Suprapubic skin (tissue), 4 donors: ENCODE data around the gene MRS2. TPM values are rescaled to one million over a fixed set of nuclear protein-coding genes. Genes with fewer than 3 reads are reported as not detected.

Experiments
- DNase-seq, 2 donors: peaks; one replicate each; pipeline ENCODE4 v3.0.0-alpha.2; 2019; ENCODE audit warnings: low spot score in 2 of 2
- H3K27ac ChIP-seq: fragments of 200-600 bp; sonication (generic); one replicate; pipeline ENCODE4 v1.5.1; 2019
- H3K27me3 ChIP-seq: fragments of 200-600 bp; sonication (generic); one replicate; pipeline ENCODE4 v1.5.1; 2019
- H3K36me3 ChIP-seq: fragments of 200-600 bp; sonication (generic); one replicate; pipeline ENCODE4 v1.5.1; 2019
- H3K4me1 ChIP-seq: fragments of 200-600 bp; sonication (generic); one replicate; pipeline ENCODE4 v1.5.1; 2019
- H3K4me3 ChIP-seq: fragments of 200-600 bp; sonication (generic); one replicate; pipeline ENCODE4 v1.5.1; 2019; ENCODE audit warnings: mild to moderate bottlenecking
- H3K9me3 ChIP-seq: fragments of 200-600 bp; sonication (generic); one replicate; pipeline ENCODE4 v1.5.1; 2019
- EP300 ChIP-seq: sonication (generic); formaldehyde crosslinking; IDR thresholded peaks from one replicate; pipeline ENCODE4 v1.6.1; 2017; ENCODE audit warnings: antibody characterized with exemption
- POLR2A ChIP-seq, 2 donors: fragments of 450-650 bp; IDR thresholded peaks; one replicate each; pipeline ENCODE4 v1.6.1; 2017; ENCODE audit warnings: antibody characterized with exemption in 2 of 2, mild to moderate bottlenecking in 2 of 2, moderate library complexity in 2 of 2
- POLR2AphosphoS5 ChIP-seq, 3 donors: sonication (generic); formaldehyde crosslinking; IDR thresholded peaks; one replicate each; pipeline ENCODE4 v1.6.1; 2017; ENCODE audit warnings: antibody characterized with exemption in 3 of 3
- WGBS: methylation state at CpG from one replicate; pipeline ENCODE4 v1.1.5; 2018; 5-methylcytosine and 5-hydroxymethylcytosine counted together
- total RNA-seq, 4 donors: library from RNA; depleted of rRNA; stranded (reverse); fragments of >200 nt; gene quantifications; one replicate each; pipeline ENCODE4 v1.1.0, GENCODE V29; 2016
- TF ChIP-seq, protein P1 (sequence below), 2 donors: fragments of 200-600 bp in 1 of 2; fragments of 450-650 bp in 1 of 2; sonication (generic) in 1 of 2; IDR thresholded peaks; one replicate each; pipeline ENCODE4 v1.5.1; 2016 to 2019; ENCODE audit warnings: antibody characterized with exemption in 2 of 2, mild to moderate bottlenecking in 1 of 2, moderate library complexity in 1 of 2

Gene MRS2
- total RNA-seq, 4 donors from 2014 or later = 12.4 to 18.8 (median 14.6) TPM

DNA sequence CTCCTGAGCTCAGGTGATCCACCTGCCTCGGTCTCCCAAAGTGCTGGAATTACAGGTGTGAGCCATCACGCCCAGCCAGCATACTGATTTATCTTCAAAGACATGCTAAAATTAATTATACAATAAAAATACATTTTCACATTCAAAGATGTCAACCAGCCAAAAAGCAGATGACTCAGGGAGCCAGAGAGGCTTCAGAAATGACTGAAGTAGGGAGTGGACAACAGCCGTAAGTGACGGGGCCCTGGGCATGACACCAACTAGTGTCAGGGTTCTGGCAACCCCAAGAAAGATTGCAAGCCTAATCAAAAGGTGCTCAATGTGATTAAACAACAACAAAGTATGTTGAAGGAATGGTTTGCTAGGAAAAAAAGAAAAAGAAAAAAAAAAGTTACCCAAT lies 58.2 kb downstream of the MRS2 start:
- TF ChIP-seq, protein P1, sequence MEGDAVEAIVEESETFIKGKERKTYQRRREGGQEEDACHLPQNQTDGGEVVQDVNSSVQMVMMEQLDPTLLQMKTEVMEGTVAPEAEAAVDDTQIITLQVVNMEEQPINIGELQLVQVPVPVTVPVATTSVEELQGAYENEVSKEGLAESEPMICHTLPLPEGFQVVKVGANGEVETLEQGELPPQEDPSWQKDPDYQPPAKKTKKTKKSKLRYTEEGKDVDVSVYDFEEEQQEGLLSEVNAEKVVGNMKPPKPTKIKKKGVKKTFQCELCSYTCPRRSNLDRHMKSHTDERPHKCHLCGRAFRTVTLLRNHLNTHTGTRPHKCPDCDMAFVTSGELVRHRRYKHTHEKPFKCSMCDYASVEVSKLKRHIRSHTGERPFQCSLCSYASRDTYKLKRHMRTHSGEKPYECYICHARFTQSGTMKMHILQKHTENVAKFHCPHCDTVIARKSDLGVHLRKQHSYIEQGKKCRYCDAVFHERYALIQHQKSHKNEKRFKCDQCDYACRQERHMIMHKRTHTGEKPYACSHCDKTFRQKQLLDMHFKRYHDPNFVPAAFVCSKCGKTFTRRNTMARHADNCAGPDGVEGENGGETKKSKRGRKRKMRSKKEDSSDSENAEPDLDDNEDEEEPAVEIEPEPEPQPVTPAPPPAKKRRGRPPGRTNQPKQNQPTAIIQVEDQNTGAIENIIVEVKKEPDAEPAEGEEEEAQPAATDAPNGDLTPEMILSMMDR (IDR thresholded peaks at IDR 0.05) = no peak
- TF ChIP-seq EP300 (no peak), POLR2A (IDR thresholded peaks at IDR 0.05) (no peak), POLR2AphosphoS5 (IDR thresholded peaks at IDR 0.05) (no peak)
- no peak for DNase-seq
- Histone ChIP-seq H3K27ac (no peak overlapping the region), H3K27me3 (no peaks in the 10 kb centered on the region), H3K4me1 (no peaks in the 10 kb centered on the region), H3K4me3 (no peak overlapping the region), H3K36me3 (no peaks in the 10 kb centered on the region), H3K9me3 (no peaks in the 10 kb centered on the region)
- 63% methylated on average over 4 of the region's 4 CpGs for WGBS

DNA sequence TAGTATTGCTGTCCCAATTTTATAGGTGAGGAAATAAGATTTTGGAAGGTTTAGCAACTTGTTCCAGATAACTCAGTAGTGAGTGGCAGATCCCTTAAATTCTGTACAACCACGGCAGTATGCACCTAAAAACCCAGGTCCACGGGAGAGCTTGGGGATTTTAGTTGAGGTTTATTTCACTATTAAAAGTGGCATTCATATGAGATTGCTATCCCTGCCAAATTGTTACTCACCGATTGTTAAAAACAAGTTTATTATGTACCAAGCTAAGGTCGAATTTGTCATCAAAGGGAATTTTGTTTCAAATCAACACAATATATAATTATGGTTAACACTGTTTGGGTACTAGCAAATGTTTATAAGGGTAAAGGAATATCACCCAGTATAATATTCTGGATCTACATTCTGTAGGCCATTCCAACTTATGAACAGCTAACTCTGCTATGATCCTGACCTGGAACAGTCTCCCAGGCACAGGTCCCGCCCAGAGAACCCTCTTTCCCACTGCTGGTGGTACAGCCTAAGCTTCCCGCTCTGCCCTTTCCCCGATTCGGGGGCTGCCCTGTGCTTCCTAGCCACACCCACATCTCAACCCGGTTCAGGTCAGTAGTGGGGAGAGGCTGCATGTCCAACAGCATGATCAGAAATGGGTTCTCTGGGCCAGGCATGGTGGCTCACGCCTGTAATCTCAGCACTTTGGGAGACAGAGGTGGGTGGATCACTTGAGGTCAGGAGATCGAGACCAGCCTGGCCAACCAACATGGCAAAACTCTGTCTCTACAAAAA lies 61.7 kb downstream of the MRS2 start:
- 84% methylated on average over 10 of the region's 11 CpGs for WGBS
- Histone ChIP-seq H3K27me3 (no peaks in the 10 kb centered on the region), H3K36me3 (no peaks in the 10 kb centered on the region), H3K4me1 (no peaks in the 10 kb centered on the region), H3K27ac (no peak overlapping the region), H3K4me3 (no peak overlapping the region), H3K9me3 (no peaks in the 10 kb centered on the region)
- TF ChIP-seq EP300 = no peak
- TF ChIP-seq POLR2A (IDR thresholded peaks at IDR 0.05) = no peak
- TF ChIP-seq, protein P1 (IDR thresholded peaks at IDR 0.05) = no peak
- no peak for TF ChIP-seq POLR2AphosphoS5 (IDR thresholded peaks at IDR 0.05)
- DNase-seq = no peak

DNA sequence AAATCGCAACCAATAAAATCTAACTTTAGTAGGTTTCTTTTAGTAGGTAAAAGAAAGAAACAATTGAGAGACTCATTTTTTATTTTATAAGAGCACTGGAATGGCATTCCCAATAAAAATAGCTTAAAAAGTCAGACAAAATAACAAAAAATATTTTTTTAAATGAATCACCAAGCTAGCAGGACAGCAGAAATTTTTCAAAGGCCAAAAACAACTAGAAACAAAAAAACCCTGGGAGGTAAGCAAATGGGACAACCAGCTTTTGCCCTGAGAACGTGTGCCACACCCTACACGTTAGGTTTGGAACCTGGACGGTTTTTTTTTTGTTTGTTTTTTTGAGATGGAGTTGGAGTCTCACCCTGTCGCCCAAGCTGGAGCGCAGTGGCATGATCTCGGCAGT lies 67.1 kb downstream of the MRS2 start:
- Histone ChIP-seq H3K9me3 (no peaks in the 10 kb centered on the region), H3K4me1 (no peaks in the 10 kb centered on the region), H3K27me3 (no peaks in the 10 kb centered on the region), H3K27ac (no peak overlapping the region), H3K36me3 (no peaks in the 10 kb centered on the region), H3K4me3 (no peak overlapping the region)
- TF ChIP-seq POLR2AphosphoS5 (IDR thresholded peaks at IDR 0.05) = no peak
- TF ChIP-seq POLR2A (IDR thresholded peaks at IDR 0.05) = no peak
- TF ChIP-seq EP300 = no peak
- TF ChIP-seq, protein P1 (IDR thresholded peaks at IDR 0.05) = no peak
- no peak for DNase-seq
- WGBS = 81% methylated on average over 7 of the region's 7 CpGs

DNA sequence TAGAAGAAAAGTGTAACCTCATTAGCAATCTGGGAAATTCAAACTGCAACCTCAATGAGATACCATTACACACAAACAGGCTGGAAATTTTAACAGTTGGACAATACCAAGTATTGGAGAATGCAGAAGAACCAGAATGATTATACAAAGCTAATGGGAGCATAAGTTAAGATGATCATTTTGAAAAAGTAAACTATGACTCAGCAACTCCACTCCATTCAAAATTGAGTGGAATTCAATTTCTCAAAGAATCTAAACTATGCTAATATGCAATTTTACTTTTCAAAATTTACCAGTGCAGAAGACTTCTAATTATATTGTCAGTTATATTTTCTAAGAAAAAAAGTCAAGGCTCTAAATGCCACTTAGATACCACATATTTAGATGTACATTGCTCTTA lies 69.4 kb downstream of the MRS2 start:
- H3K36me3 ChIP-seq = no peaks in the 10 kb centered on the region
- no peak overlapping the region for H3K27ac ChIP-seq
- H3K27me3 ChIP-seq = no peaks in the 10 kb centered on the region
- H3K9me3 ChIP-seq = no peaks in the 10 kb centered on the region
- no peaks in the 10 kb centered on the region for H3K4me1 ChIP-seq
- no peak overlapping the region for H3K4me3 ChIP-seq
- TF ChIP-seq EP300 = no peak
- TF ChIP-seq POLR2AphosphoS5 (IDR thresholded peaks at IDR 0.05) = no peak
- TF ChIP-seq POLR2A (IDR thresholded peaks at IDR 0.05) = no peak
- TF ChIP-seq, protein P1 (IDR thresholded peaks at IDR 0.05) = no peak
- DNase-seq = no peak

Other genes starting within 250 kb of the MRS2 start
- gene DCDC2, start 44.9 kb upstream of the MRS2 start, total RNA-seq = under 1 TPM in 3 of 4 donors, not detected in 1; 0.15 to 0.55 (median 0.16) TPM
- gene GPLD1, start 86.6 kb downstream of the MRS2 start, total RNA-seq = 10 to 100 TPM; 28.9 to 55.3 (median 38.1) TPM
- 10 to 100 TPM; 11.2 to 16.0 (median 14.8) TPM for gene ALDH5A1, start 92.0 kb downstream of the MRS2 start, total RNA-seq
- gene KIAA0319, start 243.3 kb downstream of the MRS2 start, total RNA-seq = 1 to 10 TPM in 2 of 4 donors, under 1 TPM in 2; 0.55 to 1.9 (median 0.92) TPM